Hypothalamus (tissue), 51 donors: ENCODE measurements around the gene HEMK1.

Experiments used
- DNase-seq, 51 donors: peaks; one replicate each; lab custom pipeline; 2025; lab: John Stamatoyannopoulos, UW

Gene HEMK1, protein sequence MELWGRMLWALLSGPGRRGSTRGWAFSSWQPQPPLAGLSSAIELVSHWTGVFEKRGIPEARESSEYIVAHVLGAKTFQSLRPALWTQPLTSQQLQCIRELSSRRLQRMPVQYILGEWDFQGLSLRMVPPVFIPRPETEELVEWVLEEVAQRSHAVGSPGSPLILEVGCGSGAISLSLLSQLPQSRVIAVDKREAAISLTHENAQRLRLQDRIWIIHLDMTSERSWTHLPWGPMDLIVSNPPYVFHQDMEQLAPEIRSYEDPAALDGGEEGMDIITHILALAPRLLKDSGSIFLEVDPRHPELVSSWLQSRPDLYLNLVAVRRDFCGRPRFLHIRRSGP

DNA sequence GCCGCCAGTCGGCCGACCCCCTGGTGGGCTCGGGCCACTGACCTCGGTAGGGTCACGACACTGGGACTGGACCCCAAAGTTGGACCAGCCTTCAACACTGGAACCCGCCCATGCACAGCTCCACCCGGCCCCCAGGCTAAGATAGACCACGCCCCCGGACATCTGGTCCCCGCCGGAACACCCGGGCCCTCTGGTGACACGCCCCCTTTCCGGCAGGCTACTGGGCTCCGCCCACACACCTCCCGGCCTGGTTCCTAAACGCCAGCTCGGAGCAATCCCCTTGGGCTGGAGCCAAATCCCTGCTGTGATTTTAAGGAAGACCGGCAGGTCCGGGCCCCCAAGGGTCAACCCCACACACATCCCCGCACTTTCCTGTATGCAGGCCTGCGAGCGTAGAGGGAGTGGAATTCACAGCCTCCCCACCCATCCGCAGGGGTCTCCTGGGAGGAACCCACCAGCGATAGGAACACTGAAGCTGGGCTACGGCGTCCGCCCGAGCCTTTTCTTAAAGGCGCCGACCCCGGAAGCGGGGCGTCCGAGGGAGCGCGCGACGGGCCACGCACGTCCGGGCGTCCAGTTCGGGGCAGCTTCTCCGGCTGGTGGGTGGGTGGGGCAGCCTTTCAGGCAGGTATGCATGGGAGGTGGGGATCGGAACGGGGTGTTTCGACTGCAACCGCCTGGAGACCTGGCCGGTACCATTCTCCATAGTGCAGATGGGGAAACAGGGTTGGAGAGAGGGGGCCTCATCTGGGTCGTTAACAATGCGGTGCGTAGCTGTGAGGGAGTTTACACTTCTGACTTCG is at the start of gene HEMK1:
HEMK1 (plus strand) TSS at position 576 of the 803 bp plus-strand sequence. CDS start 1,583 bp downstream, outside the sequence.
- DNase-seq = peak; percentile 83 to 99 (median 94)

DNA sequence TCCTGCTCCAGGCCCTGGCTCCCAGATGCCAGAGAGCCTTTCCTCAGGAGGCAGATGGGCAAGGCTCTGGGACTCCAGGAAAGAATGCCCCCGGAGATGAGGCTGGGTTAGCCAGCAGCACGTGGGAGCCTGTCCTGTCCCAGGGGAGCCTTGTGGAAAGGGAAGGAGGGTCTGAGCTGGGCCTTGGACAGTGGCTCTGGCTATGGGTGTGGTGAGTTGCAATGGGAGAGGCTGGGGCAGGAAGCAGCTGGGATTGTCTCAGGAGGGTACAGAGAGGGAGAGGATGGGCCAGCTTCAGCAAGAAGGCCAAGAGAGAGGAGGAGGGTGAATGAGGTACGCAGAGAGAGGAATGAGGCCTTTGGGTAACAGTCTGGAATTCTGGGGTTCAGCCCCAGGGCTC is 48.5 kb upstream of the HEMK1 start:
- no peak for DNase-seq

DNA sequence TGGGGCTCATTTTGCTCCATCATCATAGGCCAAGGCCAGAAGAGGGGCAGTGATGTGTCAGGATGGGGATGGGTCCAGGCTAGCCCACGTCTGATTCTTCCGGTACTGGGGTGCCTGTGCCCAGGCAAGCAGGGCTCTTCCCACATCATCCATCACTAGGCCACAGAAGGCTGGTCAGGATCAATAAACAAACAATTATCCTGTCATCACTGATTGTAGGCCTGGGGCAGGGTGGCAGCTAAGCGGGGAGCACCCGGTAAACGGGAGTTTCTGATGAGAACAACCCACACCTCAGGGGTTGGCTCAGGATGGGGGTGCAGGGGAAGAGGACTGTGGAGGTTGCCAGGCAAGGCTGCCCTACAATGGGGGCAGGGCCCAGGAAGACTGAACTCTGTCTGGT is 47.8 kb upstream of the HEMK1 start:
- DNase-seq = no peak

DNA sequence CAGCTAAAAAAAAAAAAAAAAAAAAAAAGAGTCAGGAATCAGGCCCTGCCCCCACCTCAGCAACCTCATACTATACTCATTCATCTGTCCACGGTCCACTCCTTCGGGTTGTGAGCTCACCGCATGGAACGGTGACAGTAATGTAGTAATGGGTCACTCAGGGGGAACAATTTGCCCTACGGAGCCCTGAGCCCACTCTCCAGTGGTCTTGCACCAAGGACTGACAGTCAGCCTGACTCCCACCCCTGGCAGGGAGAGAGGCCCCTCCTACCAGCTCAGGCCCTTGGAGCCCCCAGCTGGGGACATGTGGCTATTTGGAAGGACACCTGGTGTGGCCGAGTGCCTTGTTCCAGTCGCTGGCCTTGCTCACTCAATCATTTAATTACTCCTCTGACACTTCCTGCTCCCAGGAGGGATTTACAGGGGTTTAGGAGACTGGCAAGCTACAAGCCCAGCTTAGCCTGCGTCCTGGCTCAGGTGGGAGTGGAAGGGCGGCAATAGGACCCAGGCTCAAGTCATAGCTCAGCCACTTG is 46.0 kb upstream of the HEMK1 start:
- DNase-seq = no peak

DNA sequence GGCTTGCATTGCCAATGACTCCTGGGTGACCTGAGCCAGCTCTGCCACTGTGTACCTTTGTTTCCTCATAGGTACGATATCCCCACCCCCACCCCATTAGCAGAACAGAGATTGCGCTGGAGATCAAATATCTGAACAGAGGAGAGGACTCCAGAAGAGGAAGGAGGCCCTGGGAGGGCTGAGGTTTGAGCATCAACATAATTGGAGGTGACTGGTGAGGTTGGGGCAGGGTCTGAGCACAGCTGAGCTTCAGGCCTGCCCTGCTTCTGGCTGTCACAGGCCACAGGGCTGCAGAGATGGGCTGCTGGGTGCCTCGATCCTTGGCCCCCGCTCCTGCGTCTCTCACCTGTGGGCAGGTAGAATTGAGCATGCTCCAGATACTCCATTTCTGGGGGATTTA is 44.6 kb upstream of the HEMK1 start:
- no peak for DNase-seq

DNA sequence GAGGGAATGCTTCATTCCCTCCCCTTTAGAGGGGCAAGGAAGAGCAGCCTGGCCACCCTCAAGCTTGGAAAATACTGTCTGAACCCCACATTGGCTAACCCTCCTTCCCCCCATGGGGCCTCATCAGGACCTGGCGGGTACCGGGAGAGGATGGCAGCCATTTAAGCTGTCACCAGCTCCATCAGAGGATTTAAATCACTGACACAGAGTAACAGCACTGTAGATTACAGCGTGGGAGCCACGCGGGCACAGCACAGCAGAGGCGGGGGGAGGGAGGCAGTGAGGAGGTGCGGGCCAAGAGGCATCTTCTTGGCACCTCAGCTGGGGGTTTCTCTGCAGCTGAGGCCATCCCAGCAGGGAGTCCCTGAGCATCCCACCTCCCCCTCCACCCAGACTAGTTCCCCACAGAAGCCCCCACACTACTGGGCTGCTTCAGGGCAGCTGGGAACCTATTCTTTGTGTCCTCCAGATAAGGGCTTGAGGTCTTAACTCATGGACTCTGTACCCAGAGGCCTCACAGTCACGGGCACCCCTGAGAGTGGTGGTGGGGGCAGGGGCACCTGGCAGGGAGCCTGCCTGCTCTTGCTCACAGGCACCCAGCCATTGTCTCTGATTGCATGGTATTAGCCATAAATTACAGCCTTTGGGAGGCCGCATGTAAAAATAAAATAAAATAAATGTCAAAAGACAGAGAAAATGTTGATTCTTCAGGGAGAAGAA is 44.0 kb upstream of the HEMK1 start:
- peak in 1 of 51 donors; percentile 59 for DNase-seq

DNA sequence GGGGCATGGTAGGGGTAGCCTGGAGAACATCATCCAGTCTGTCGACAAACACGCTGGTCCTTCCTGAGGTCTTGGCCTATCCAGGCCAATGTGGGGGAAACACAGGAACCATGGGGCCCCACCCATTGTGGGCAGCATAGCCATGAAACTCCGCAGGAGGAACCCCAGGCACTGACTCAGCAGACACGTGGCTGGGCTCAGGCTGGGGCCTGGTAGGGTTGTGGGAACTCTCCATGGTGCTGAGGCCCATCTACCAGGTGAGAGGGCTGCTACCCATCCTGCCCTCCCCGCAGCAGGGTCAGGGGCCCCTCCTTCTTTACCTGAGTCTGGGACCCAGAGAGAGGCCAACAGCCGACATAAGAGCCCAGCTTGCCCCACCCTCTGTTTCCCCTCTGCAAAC is 43.3 kb upstream of the HEMK1 start:
- peak in 2 of 51 donors; percentile 5 to 16 for DNase-seq

DNA sequence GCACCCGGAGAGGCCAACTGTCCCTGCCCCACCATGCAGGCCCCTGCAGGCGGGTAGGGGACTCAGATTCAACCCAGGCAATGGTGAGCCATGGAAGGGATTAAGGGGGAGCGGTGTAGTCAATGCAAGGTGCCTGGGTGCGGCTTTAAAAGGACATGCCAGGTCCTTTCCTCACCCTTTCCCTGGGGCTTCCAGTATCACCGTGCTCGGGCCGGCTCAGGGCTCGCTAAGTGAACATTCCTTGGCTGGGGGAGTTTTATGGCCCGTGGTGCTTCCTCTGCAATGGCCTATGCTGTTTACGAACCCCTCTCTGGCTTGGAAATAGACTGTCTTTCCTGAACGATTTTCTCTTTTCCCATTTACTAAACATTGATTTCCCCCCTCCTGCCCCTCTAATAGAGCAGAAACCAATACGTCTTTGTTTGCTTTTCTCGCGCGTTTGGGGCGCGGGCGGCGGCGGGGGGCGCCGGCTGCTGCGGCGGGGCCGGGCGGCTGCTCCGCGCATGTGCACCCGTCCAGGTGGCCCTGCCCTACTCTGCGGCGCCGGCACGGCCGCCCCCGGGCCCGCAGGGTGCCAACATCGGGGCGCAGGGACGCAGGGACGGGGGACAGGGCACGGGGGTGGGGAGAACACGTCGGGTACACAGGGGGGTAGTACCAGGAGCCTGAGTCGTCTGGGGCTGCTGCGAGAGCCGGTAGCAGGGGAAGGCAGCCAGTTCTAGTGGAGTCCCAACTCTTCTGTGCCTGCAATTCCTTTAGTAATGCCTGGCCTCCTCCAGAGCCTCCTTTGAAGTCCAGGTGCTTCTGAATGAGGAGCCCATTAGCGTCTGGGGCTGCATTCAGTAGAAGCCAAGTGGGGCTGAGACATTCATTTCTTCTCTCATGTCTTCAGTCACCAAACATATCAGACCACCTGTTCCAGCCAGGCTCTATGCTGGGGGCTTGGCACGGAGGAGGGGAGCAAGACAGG is 39.0 kb upstream of the HEMK1 start:
- peak in 1 of 51 donors; percentile 15 for DNase-seq

DNA sequence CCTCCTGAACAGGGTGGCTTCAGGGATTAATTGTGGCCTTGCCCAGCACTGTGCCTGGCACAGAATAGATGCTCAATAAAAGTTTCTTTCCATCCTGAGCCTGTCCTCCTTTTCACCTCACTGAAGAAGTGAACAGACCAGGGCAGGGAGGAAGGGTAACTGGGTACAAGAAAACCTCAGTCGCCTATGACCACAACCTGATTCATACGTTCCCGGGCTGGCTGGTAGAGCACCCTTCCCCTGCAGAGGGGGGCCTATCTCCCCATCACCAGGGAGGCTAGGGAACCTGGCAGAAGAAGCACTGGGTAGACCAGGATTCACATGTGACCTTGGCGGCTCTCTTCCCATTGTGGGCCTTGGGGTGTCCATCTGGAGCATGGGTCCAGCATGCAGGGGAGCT is 38.1 kb upstream of the HEMK1 start:
- DNase-seq = no peak

DNA sequence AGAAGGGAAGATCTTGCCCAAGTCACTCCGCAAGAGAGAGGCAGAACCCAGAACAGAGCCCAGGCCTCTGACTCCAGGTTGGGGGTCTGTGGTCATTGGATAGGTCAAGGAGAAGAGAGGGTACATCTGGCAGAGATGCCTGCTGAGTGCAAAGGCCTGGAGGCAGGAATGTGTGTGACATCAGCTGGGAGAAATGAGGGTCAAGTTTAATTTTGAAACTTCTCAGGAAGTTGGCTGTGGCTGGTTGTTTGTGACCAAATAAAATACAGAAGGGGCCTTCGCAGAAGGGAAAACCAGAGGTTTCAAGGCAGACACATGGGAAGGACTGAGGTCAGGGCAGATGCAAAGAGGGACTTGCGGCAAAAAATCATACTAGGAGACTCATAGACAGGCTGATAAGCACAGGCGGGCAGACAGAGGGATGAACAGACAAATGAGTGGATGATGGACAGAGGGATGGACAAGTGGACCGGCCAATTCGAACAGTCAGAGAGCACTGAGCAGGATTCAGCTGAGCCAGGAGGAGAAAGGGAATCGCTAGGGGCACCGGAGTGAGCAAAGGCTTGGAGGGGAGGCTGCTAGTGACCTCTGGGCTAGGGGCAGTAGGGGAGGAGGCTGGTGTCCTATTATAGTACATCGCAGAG is 37.1 kb upstream of the HEMK1 start:
- no peak for DNase-seq

DNA sequence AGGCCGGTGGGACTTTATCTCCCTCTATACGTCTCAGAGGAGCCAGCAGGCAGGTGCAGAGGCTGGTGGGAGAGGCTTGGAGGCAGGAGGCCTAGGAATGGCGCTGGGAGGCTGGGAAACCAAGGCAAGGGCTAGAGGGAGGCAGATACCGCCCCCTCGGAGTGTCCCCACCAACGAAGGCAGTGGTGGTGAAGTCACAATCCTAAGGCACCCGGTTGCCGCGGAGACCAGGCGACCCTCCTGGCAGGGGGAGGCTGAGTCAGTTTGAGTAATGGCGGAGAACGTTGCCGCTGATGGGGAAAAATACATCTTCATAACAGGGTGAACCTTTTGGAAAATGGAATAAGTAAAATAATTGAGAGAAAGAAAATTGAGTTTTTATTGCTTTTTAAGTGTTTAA is 36.0 kb upstream of the HEMK1 start:
- DNase-seq = peak in 1 of 51 donors; percentile 46

DNA sequence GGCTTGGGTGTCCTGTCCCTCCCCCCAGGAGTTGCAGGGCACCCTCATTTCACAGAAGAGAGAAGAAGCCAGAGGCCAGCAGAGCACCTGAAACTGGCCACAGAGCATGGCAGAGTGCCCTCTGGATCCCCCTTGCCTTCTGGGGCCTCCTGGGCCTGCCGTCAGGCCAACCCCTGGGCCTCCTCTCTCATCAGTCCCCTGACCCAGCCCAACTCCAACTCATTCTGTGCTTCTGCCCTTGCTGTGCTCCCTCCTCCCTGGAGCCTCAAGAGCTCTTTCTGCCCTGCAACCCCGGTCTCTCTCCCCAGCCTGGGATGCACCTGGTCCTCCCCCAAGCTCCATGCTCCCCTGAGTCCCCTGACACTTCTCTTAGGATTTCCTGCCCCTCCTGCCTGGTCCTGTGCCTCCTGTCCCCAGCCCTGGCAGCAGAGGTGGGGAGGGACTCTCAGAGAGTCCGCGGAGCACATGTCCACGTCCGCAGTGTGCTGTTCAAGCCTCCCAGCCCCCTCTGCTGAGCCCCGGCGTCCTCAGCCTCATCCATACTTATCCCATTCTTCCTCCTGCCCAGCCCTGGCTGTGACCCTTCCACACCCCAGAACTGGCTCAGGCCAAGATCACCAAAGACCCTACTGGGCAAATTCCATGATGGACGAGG is 35.4 kb upstream of the HEMK1 start:
- DNase-seq = no peak

DNA sequence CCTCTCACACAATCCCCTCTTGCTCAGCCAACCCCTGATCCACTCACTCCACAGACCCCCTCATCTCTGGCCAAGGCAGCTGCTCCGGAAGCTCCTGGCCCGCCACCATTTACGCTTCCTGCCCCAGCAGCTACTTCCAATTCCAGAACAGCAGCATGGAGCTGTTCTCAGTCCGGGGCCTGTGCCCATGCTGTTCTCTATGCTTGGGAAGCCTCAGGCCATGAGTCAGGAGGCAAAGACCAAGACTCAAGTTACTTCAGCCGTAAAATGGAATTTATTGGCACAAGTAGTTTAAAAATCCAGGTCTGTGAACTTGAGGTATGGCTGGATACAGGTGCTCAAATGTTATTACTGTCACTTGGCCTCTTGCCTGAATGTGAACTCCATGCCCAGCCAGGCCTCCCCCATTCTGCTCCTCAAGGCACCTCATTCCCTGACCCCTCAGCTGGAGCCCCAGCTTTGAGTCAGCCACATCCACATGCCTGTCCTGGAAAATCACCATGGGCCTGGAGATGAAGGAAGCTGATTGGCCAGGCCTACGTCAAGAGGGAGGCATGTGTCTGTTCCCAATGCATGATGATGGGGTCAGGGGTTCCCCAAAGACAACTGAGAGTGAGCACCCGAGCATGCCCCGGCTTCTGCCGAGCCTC is 34.5 kb upstream of the HEMK1 start:
- no peak for DNase-seq

DNA sequence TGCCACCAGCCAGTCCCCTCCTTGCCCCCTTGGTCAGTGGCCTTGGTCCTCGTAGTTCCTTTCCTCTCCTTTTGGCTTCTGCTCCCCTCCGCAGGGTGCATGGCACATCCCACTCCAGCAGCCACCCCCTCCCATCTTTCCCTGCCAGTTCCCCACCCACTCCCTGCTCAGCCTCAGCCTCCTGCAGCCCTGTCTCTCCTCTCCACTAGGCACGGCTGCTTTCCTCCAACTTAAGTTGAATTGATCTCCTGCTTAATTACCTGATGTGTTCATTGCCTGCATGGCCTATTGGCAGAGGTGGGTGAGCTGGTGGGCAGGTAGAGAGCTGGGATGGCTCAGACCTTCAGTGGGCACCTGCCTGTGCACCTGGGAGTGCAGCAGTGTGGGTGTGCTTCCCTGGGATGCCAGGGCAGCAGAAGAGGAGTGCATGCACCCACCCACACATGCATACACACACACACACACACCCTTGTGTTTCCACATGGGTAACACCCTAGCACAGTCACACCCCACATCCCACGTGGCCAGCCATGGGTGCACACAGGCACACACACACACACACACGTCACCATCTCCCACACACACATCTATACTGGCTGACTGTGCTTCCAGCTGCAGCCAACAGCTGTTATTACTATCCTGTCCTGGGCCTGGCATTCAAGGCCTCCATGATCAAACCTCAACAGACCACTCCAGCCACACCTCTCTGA is 32.7 kb upstream of the HEMK1 start:
- DNase-seq = peak in 6 of 51 donors; percentile 10 to 51 (median 27)

DNA sequence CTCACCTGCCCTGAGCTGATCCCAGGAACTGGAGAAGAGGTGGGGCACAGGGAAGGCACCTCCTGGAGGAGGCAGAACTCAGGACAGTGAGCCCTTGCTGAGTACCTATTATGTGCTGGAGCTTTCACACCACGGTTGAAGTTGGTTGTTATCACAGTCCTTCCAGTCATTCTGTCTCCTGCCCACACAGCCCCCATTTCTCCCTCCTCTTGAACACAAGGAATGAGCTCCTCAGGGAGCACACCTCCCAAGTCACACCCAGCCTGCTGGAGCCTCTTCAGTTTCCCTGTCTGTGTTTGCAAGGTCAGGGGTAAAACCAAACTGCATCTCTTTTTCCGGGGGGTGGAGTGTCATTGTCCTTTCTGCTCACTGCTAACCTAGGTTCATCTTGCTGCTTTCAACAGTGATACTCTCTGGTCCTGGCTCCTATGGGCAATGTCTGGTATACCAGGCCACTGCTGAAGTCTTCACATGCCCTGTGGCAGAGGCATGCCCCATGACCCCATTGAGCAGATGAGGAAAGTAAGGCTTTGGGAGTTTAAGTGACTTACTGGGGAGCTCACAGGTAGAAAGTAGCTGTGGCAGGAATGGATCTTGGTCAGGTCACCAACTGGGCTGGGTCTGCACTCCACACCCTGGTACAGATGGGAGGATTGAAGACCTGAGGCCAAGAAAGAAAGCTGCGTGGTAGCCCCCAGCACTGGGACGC is 31.7 kb upstream of the HEMK1 start:
- no peak for DNase-seq

DNA sequence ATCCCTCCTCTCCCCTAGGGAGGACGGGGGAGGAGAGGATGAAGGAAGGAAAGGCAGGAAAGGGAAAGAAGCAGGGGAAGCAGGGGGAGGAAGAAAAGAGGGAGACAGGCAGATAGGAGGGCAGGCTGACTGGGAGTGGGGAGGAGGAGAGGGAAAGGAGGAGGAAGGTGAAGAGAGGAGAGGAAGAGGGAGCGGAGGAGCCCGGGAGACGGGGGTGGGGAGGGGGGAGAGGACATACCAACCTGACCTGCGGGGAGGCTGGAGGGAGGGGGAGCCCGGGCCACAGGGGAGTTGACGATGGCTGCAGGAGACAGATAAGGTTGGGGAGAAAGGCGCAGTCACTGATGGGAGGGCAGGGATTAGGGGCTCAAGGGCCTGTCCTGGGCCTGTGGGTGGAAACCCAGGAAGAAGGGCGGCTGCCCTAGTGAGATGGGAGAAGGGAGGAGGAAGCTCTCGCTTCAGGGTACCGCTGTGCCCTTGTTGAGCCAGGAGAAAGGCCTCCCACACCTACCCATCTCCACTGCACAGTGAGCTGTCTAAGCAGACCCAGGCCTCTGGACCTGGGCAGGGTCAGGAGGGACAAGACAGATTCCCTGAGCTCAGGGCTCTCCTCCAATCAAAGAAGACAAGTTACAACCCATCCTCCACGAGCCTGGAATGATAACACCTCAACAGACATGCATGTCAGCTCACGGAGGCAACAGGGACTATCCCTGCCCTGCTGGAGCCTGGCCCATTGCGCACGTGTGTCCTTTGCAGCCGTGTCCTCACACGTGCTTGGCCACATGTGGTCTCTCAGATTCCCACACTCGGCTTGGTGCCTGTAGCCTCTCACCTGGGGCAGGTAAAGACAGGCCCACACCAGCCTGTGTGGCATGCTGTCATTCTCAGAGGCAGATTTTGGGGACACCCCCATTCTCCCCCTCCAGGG is 29.7 kb upstream of the HEMK1 start:
- DNase-seq = no peak
